Neural cell (in vitro differentiated cells): ENCODE data around the gene EMILIN2.

Source experiments
- CTCF ChIP-seq: fragments of 450-650 bp; IDR thresholded peaks from 2 replicates; pipeline ENCODE4 v1.5.1; 2014; ENCODE audit warnings: antibody characterized with exemption, mild to moderate bottlenecking, moderate library complexity; ENCODE audit not compliant: poor library complexity, severe bottlenecking
- EP300 ChIP-seq: fragments of 450-650 bp; conservative IDR thresholded peaks from 2 replicates; pipeline ENCODE4 v1.6.1; 2014; ENCODE audit warnings: antibody characterized with exemption, mild to moderate bottlenecking, moderate library complexity; ENCODE audit not compliant: poor library complexity, severe bottlenecking
- EZH2 ChIP-seq: fragments of 200-600, 300-800 bp; shearing (Covaris generic), sonication (generic); IDR thresholded peaks from 2 replicates; pipeline ENCODE4 v1.6.1; 2014; ENCODE audit warnings: antibody characterized with exemption, low read length, borderline replicate concordance, mild to moderate bottlenecking; ENCODE audit not compliant: insufficient read depth, poor library complexity, severe bottlenecking
- SMC3 ChIP-seq: fragments of 450-650 bp; conservative IDR thresholded peaks from 2 replicates; pipeline ENCODE4 v1.6.1; 2014; ENCODE audit warnings: antibody characterized with exemption, mild to moderate bottlenecking, moderate library complexity; ENCODE audit not compliant: poor library complexity

GRCh38 chr18:2902327-2902726 is 55.5 kb downstream of the EMILIN2 start:
- TF ChIP-seq CTCF: no peak
- no peak for TF ChIP-seq EZH2
- TF ChIP-seq EP300: no peak
- TF ChIP-seq SMC3: no peak
